ENCODE data around the gene BMERB1. TPM values are rescaled to one million over a fixed set of nuclear protein-coding genes. Genes with fewer than 3 reads are reported as not detected.
"Not testable (repeated sequence)": the region's sequence is repeated elsewhere in the genome, so short reads cannot be mapped to it uniquely, and the experiment has no call there.

Gene BMERB1
- total RNA-seq, 3 donors from 2014 or later, result 25.3 to 77.8 (median 38.7) TPM

DNA sequence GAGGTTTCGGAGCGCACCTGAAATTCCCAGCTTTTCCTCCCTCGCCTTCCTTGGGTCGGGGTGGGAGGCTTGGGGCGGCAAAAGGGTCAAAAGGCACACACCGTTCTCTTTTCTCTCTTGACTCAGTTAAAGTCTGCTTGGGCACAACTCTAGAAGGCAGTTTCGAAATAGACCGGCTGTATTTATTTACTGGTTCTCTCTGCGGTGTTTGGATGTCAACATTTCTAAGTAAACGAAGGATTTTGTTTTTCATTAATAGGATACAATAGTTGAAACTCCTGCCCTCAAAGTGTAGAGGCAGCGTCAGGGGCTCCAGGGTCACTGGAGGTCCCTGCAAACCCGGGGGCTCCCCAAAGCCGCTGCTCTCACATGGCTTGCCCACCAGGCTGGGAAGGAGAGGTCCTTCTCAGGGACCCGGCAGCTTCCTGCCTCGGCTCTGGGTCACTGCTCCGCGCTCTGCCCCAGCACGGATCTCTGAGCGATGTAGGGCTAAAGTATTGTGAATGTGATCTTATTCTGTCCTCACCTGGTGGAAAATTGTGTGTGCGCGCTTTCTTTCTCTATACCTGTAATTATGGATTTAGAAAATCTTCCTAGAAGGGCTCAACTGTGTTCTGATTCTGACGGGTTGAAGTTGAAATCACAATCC, 952 bp downstream of the BMERB1 start:
- Histone ChIP-seq H3K4me3 (peak overlapping the region; percentile 77 to 92 (median 90)), H3K4me1 (no peaks in the 10 kb centered on the region), H3K27ac (peak overlapping the region; percentile 21 to 64), H3K27me3 (no peaks in the 10 kb centered on the region), H3K36me3 (no peaks in the 10 kb centered on the region), H3K9me3 (no peaks in the 10 kb centered on the region)
- DNase-seq (ENCODE audit: low spot score in 2 of 2), result no peak
- TF ChIP-seq POLR2A (IDR thresholded peaks at IDR 0.05) (no peak), CTCF (IDR thresholded peaks at IDR 0.05) (no peak), POLR2AphosphoS5 (IDR thresholded peaks at IDR 0.05) (no peak)
- intact Hi-C loops (cut with DNase I; ENCODE audit: low total_unique reads), result no loop called here

GRCh38 chr16:15439102-15439501, 4.7 kb downstream of the BMERB1 start:
- no peaks in the 10 kb centered on the region for H3K27me3 ChIP-seq
- H3K36me3 ChIP-seq, result no peaks in the 10 kb centered on the region
- H3K9me3 ChIP-seq, result no peaks in the 10 kb centered on the region
- intact Hi-C loops (cut with DNase I; ENCODE audit: low total_unique reads), result no loop called here
- H3K4me3 ChIP-seq, result no peak overlapping the region
- no peak overlapping the region for H3K27ac ChIP-seq
- TF ChIP-seq POLR2AphosphoS5 (IDR thresholded peaks at IDR 0.05) (no peak), POLR2A (IDR thresholded peaks at IDR 0.05) (no peak), CTCF (IDR thresholded peaks at IDR 0.05) (no peak)
- H3K4me1 ChIP-seq, result no peaks in the 10 kb centered on the region
- DNase-seq (ENCODE audit: low spot score in 2 of 2), result no peak

GRCh38 chr16:15439521-15439920, 5.1 kb downstream of the BMERB1 start:
- H3K36me3 ChIP-seq, result no peaks in the 10 kb centered on the region
- no peaks in the 10 kb centered on the region for H3K27me3 ChIP-seq
- H3K27ac ChIP-seq, result peak overlapping the region in 1 of 2 donors; percentile 53
- no peaks in the 10 kb centered on the region for H3K4me1 ChIP-seq
- TF ChIP-seq POLR2A (IDR thresholded peaks at IDR 0.05), result no peak
- no peak for TF ChIP-seq CTCF (IDR thresholded peaks at IDR 0.05)
- no peak for TF ChIP-seq POLR2AphosphoS5 (IDR thresholded peaks at IDR 0.05)
- H3K4me3 ChIP-seq, result no peak overlapping the region
- no peaks in the 10 kb centered on the region for H3K9me3 ChIP-seq
- intact Hi-C loops (cut with DNase I; ENCODE audit: low total_unique reads), result no loop called here
- no peak for DNase-seq (ENCODE audit: low spot score in 2 of 2)

- no peaks in the 10 kb centered on the region for H3K27me3 ChIP-seq
- no peak for DNase-seq (ENCODE audit: low spot score in 2 of 2)
- intact Hi-C loops (cut with DNase I; ENCODE audit: low total_unique reads), result no loop called here
- H3K4me1 ChIP-seq, result no peaks in the 10 kb centered on the region
- no peak overlapping the region for H3K27ac ChIP-seq
- H3K4me3 ChIP-seq, result no peak overlapping the region
- H3K36me3 ChIP-seq, result no peaks in the 10 kb centered on the region
- peaks cover 0 to 3% of the 10 kb centered on the region in 2 donors for H3K9me3 ChIP-seq
- TF ChIP-seq CTCF (IDR thresholded peaks at IDR 0.05), result no peak
- TF ChIP-seq POLR2AphosphoS5 (IDR thresholded peaks at IDR 0.05), result no peak
- no peak for TF ChIP-seq POLR2A (IDR thresholded peaks at IDR 0.05)
These were observed 6.5 kb downstream of the BMERB1 start for GRCh38 chr16:15440852-15441251.

GRCh38 chr16:15442140-15442539, 7.8 kb downstream of the BMERB1 start:
- intact Hi-C loops (cut with DNase I; ENCODE audit: low total_unique reads); H3K4me1 ChIP-seq; H3K9me3 ChIP-seq; H3K4me3 ChIP-seq; H3K36me3 ChIP-seq; DNase-seq (ENCODE audit: low spot score in 2 of 2); H3K27me3 ChIP-seq: not testable (repeated sequence)
- peak overlapping the region in 1 of 2 donors; percentile 4 for H3K27ac ChIP-seq
